Suprapubic skin (tissue), 4 donors: ENCODE data around the gene KIF3C.

Experiments used
- POLR2A ChIP-seq, 2 donors: fragments of 450-650 bp; IDR thresholded peaks; one replicate each; pipeline ENCODE4 v1.6.1; 2017; ENCODE audit warnings: antibody characterized with exemption in 2 of 2, mild to moderate bottlenecking in 2 of 2, moderate library complexity in 2 of 2
- POLR2AphosphoS5 ChIP-seq, 3 donors: sonication (generic); formaldehyde crosslinking; IDR thresholded peaks; one replicate each; pipeline ENCODE4 v1.6.1; 2017; ENCODE audit warnings: antibody characterized with exemption in 3 of 3

- TF ChIP-seq POLR2A (IDR thresholded peaks at IDR 0.05) (no peak), POLR2AphosphoS5 (IDR thresholded peaks at IDR 0.05) (no peak)
These were observed 37.9 kb upstream of the KIF3C start for GRCh38 chr2:26020231-26020640.
